ENCODE results near the gene SPHK1.

The SPHK1 gene

GRCh38 chr17:76426853-76427252 is 42.4 kb downstream of the SPHK1 start:
- Histone ChIP-seq H3K9me3 (no peaks in the 10 kb centered on the region), H3K27ac (no peak overlapping the region), H3K27me3 (no peaks in the 10 kb centered on the region), H3K4me3 (ENCODE audit: low read depth in 1 of 2, low read length in 1 of 2) (no peak overlapping the region), H3K36me3 (no peaks in the 10 kb centered on the region), H3K4me1 (ENCODE audit: control insufficient read depth in 1 of 2, insufficient read depth in 1 of 2, low read depth in 1 of 2, low read length in 1 of 2) (no peaks in the 10 kb centered on the region)
- TF ChIP-seq CTCF (IDR thresholded peaks at IDR 0.05) = no peak

GRCh38 chr17:76427501-76428231 is 43.3 kb downstream of the SPHK1 start:
- Histone ChIP-seq H3K9me3 (no peaks in the 10 kb centered on the region), H3K4me3 (ENCODE audit: low read depth in 1 of 2, low read length in 1 of 2) (no peak overlapping the region), H3K27ac (no peak overlapping the region), H3K27me3 (no peaks in the 10 kb centered on the region), H3K4me1 (ENCODE audit: control insufficient read depth in 1 of 2, insufficient read depth in 1 of 2, low read depth in 1 of 2, low read length in 1 of 2) (no peaks in the 10 kb centered on the region), H3K36me3 (no peaks in the 10 kb centered on the region)
- no peak for TF ChIP-seq CTCF (IDR thresholded peaks at IDR 0.05)

GRCh38 chr17:76428511-76428910 is 44.1 kb downstream of the SPHK1 start:
- H3K4me3 ChIP-seq (ENCODE audit: low read depth in 1 of 2, low read length in 1 of 2) = no peak overlapping the region
- no peaks in the 10 kb centered on the region for H3K4me1 ChIP-seq (ENCODE audit: control insufficient read depth in 1 of 2, insufficient read depth in 1 of 2, low read depth in 1 of 2, low read length in 1 of 2)
- no peak overlapping the region for H3K27ac ChIP-seq
- TF ChIP-seq CTCF (IDR thresholded peaks at IDR 0.05) = no peak
- no peaks in the 10 kb centered on the region for H3K36me3 ChIP-seq
- no peaks in the 10 kb centered on the region for H3K9me3 ChIP-seq
- H3K27me3 ChIP-seq = no peaks in the 10 kb centered on the region

GRCh38 chr17:76431509-76431908 is 47.1 kb downstream of the SPHK1 start:
- no peaks in the 10 kb centered on the region for H3K9me3 ChIP-seq
- no peaks in the 10 kb centered on the region for H3K36me3 ChIP-seq
- TF ChIP-seq CTCF (IDR thresholded peaks at IDR 0.05) = no peak
- no peak overlapping the region for H3K4me3 ChIP-seq (ENCODE audit: low read depth in 1 of 2, low read length in 1 of 2)
- no peak overlapping the region for H3K27ac ChIP-seq
- H3K27me3 ChIP-seq = no peaks in the 10 kb centered on the region
- no peaks in the 10 kb centered on the region for H3K4me1 ChIP-seq (ENCODE audit: control insufficient read depth in 1 of 2, insufficient read depth in 1 of 2, low read depth in 1 of 2, low read length in 1 of 2)

- Histone ChIP-seq H3K4me1 (ENCODE audit: control insufficient read depth in 1 of 2, insufficient read depth in 1 of 2, low read depth in 1 of 2, low read length in 1 of 2) (no peaks in the 10 kb centered on the region), H3K27ac (no peak overlapping the region)
Measured at GRCh38 chr17:76432004-76432403, 47.6 kb downstream of the SPHK1 start.

More at GRCh38 chr17:76432004-76432403, 47.6 kb downstream of the SPHK1 start:
- Histone ChIP-seq H3K9me3 (no peaks in the 10 kb centered on the region), H3K27me3 (no peaks in the 10 kb centered on the region), H3K4me3 (ENCODE audit: low read depth in 1 of 2, low read length in 1 of 2) (no peak overlapping the region), H3K36me3 (no peaks in the 10 kb centered on the region)
- no peak for TF ChIP-seq CTCF (IDR thresholded peaks at IDR 0.05)
